ENCODE results near the gene TNFRSF21. TPM values are rescaled to one million over a fixed set of nuclear protein-coding genes. Genes with fewer than 3 reads are reported as not detected.

TNFRSF21 gene
- total and polyA plus RNA-seq, 2 donors from 2014 or later = 40.3 to 45.5 TPM

GRCh38 chr6:47203938-47204611, 105.6 kb downstream of the TNFRSF21 start:
- Histone ChIP-seq H3K36me3 (ENCODE audit: control insufficient read depth in 2 of 3, insufficient read depth in 3 of 3, low read length in 3 of 3) (no peaks in the 10 kb centered on the region), H3K4me3 (ENCODE audit: low read length in 3 of 3) (no peak overlapping the region), H3K27ac (ENCODE audit: low read depth in 2 of 2, low read length in 2 of 2) (peak overlapping the region; percentile 45 to 74), H3K4me1 (ENCODE audit: control insufficient read depth in 2 of 3, insufficient read depth in 2 of 3, low read depth in 1 of 3, low read length in 3 of 3) (peaks cover 2 to 54% (median 30%) of the 10 kb centered on the region in 3 donors), H3K9ac (ENCODE audit: low read length in 3 of 3) (no peak overlapping the region), H3K9me3 (ENCODE audit: control insufficient read depth in 2 of 3, insufficient read depth in 1 of 3, low read length in 3 of 3) (no peaks in the 10 kb centered on the region), H3K27me3 (ENCODE audit: control insufficient read depth, insufficient read depth, low read length) (no peaks in the 10 kb centered on the region)
- intact Hi-C loops (cut with DNase I) = no loop called here
- DNase-seq (no peak), FAIRE-seq (no peak)
- no peak for TF ChIP-seq CTCF (IDR thresholded peaks at IDR 0.05; ENCODE audit: borderline replicate concordance, extremely low read depth, insufficient read depth)

- no peaks in the 10 kb centered on the region for H3K27me3 ChIP-seq (ENCODE audit: control insufficient read depth, insufficient read depth, low read length)
- no peaks in the 10 kb centered on the region for H3K9me3 ChIP-seq (ENCODE audit: control insufficient read depth in 2 of 3, insufficient read depth in 1 of 3, low read length in 3 of 3)
- intact Hi-C loops (cut with DNase I) = no loop called here
- FAIRE-seq = no peak
- DNase-seq = no peak
- H3K4me3 ChIP-seq (ENCODE audit: low read length in 3 of 3) = no peak overlapping the region
- no peak for TF ChIP-seq CTCF (IDR thresholded peaks at IDR 0.05; ENCODE audit: borderline replicate concordance, extremely low read depth, insufficient read depth)
- peaks cover 2 to 50% (median 30%) of the 10 kb centered on the region in 3 donors for H3K4me1 ChIP-seq (ENCODE audit: control insufficient read depth in 2 of 3, insufficient read depth in 2 of 3, low read depth in 1 of 3, low read length in 3 of 3)
- no peak overlapping the region for H3K9ac ChIP-seq (ENCODE audit: low read length in 3 of 3)
- peak overlapping the region; percentile 45 to 74 for H3K27ac ChIP-seq (ENCODE audit: low read depth in 2 of 2, low read length in 2 of 2)
- no peaks in the 10 kb centered on the region for H3K36me3 ChIP-seq (ENCODE audit: control insufficient read depth in 2 of 3, insufficient read depth in 3 of 3, low read length in 3 of 3)
Measured at GRCh38 chr6:47203266-47203937, 106.3 kb downstream of the TNFRSF21 start.

- Histone ChIP-seq H3K9ac (ENCODE audit: low read length in 3 of 3) (no peak overlapping the region), H3K4me3 (ENCODE audit: low read length in 3 of 3) (no peak overlapping the region), H3K36me3 (ENCODE audit: control insufficient read depth in 2 of 3, insufficient read depth in 3 of 3, low read length in 3 of 3) (no peaks in the 10 kb centered on the region), H3K9me3 (ENCODE audit: control insufficient read depth in 2 of 3, insufficient read depth in 1 of 3, low read length in 3 of 3) (no peaks in the 10 kb centered on the region), H3K27me3 (ENCODE audit: control insufficient read depth, insufficient read depth, low read length) (no peaks in the 10 kb centered on the region), H3K27ac (ENCODE audit: low read depth in 2 of 2, low read length in 2 of 2) (peak overlapping the region; percentile 51 to 74), H3K4me1 (ENCODE audit: control insufficient read depth in 2 of 3, insufficient read depth in 2 of 3, low read depth in 1 of 3, low read length in 3 of 3) (peaks cover 2 to 48% (median 27%) of the 10 kb centered on the region in 3 donors)
- TF ChIP-seq CTCF (IDR thresholded peaks at IDR 0.05; ENCODE audit: borderline replicate concordance, extremely low read depth, insufficient read depth) = no peak
- DNase-seq = no peak
- intact Hi-C loops (cut with DNase I) = no loop called here
- no peak for FAIRE-seq
Measured at GRCh38 chr6:47202644-47203205, 107.0 kb downstream of the TNFRSF21 start.

All from kidney (tissue), 14 donors.